SK-N-SH treated with all-trans-retinoic acid at 6 μM for 48 hours (cell line): Measurements from ENCODE around the gene CDK6.

Experiments used
- ATAC-seq: fragments of 200-7000 bp; cut with Tn5 transposase; 3 replicates; pipeline ENCODE4 v1.9.1; 2020; ENCODE audit warnings: mild to moderate bottlenecking, moderate library complexity
- ARNTL ChIP-seq: fragments of 450-650 bp; formaldehyde crosslinking; IDR thresholded peaks from 2 replicates; pipeline ENCODE4 v1.5.0; 2020; ENCODE audit warnings: low read depth, mild to moderate bottlenecking, moderate library complexity, borderline replicate concordance
- BACH2 ChIP-seq: fragments of 250-450 bp; sonication (Bioruptor Pico); IDR thresholded peaks from 2 replicates; pipeline ENCODE4 v1.9.0; 2021; ENCODE audit warnings: mild to moderate bottlenecking, borderline replicate concordance
- CSRNP3 ChIP-seq: fragments of 250-450 bp; sonication (Bioruptor Pico); IDR thresholded peaks from 2 replicates; pipeline ENCODE4 v1.5.1; 2021; ENCODE audit warnings: mild to moderate bottlenecking, moderate library complexity
- ESRRG ChIP-seq: fragments of 250-450 bp; sonication (Bioruptor Pico); IDR thresholded peaks from 2 replicates; pipeline ENCODE4 v1.6.1; 2021; ENCODE audit warnings: mild to moderate bottlenecking
- GLIS3 ChIP-seq: fragments of 250-450 bp; sonication (Bioruptor Pico); IDR thresholded peaks from 2 replicates; pipeline ENCODE4 v1.5.0; 2020; ENCODE audit warnings: mild to moderate bottlenecking, moderate library complexity
- ISL1 ChIP-seq: fragments of 250-450 bp; sonication (Bioruptor Pico); IDR thresholded peaks from 2 replicates; pipeline ENCODE4 v2.1.2; 2022; ENCODE audit warnings: mild to moderate bottlenecking, moderate library complexity
- OSR1 ChIP-seq: fragments of 250-450 bp; sonication (Bioruptor Pico); IDR thresholded peaks from 2 replicates; pipeline ENCODE4 v1.8.0; 2022; ENCODE audit warnings: moderate library complexity, mild to moderate bottlenecking, inconsistent platforms
- PATZ1 ChIP-seq: fragments of 250-450 bp; sonication (Bioruptor Pico); IDR thresholded peaks from 2 replicates; pipeline ENCODE4 v1.8.0; 2020; ENCODE audit warnings: mild to moderate bottlenecking, moderate library complexity, borderline replicate concordance
- POU6F1 ChIP-seq: fragments of 250-450 bp; sonication (Bioruptor Pico); IDR thresholded peaks from 2 replicates; pipeline ENCODE4 v1.8.0; 2021; ENCODE audit warnings: low read depth, mild to moderate bottlenecking, moderate library complexity, borderline replicate concordance
- RARB ChIP-seq: fragments of 250-450 bp; sonication (Bioruptor Pico); IDR thresholded peaks from 2 replicates; pipeline ENCODE4 v1.8.0; 2021; ENCODE audit warnings: mild to moderate bottlenecking, moderate library complexity
- SNAI2 ChIP-seq: fragments of 250-450 bp; sonication (Bioruptor Pico); IDR thresholded peaks from 2 replicates; pipeline ENCODE4 v1.5.0; 2020; ENCODE audit warnings: mild to moderate bottlenecking, moderate library complexity
- TCF4 ChIP-seq: fragments of 250-450 bp; sonication (Bioruptor Pico); IDR thresholded peaks from 2 replicates; pipeline ENCODE4 v1.8.0; 2021; ENCODE audit warnings: mild to moderate bottlenecking, moderate library complexity, borderline replicate concordance
- TSHZ2 ChIP-seq: fragments of 250-450 bp; sonication (Bioruptor Pico); IDR thresholded peaks from 2 replicates; pipeline ENCODE4 v1.5.0; 2020; ENCODE audit warnings: mild to moderate bottlenecking, moderate library complexity
- ZFP3 ChIP-seq: fragments of 250-450 bp; sonication (Bioruptor Pico); IDR thresholded peaks from 2 replicates; pipeline ENCODE4 v1.5.0; 2020; ENCODE audit warnings: mild to moderate bottlenecking, moderate library complexity
- ZFP30 ChIP-seq: fragments of 450-650 bp; formaldehyde crosslinking; IDR thresholded peaks from 2 replicates; pipeline ENCODE4 v1.5.0; 2022; ENCODE audit warnings: mild to moderate bottlenecking, moderate library complexity
- ZNF565 ChIP-seq: fragments of 450-650 bp; formaldehyde crosslinking; conservative IDR thresholded peaks from 2 replicates; pipeline ENCODE4 v1.5.0; 2020; ENCODE audit warnings: low read depth, mild to moderate bottlenecking, moderate library complexity
- ZNF70 ChIP-seq: fragments of 450-650 bp; formaldehyde crosslinking; IDR thresholded peaks from 2 replicates; pipeline ENCODE4 v1.5.0; 2020; ENCODE audit warnings: mild to moderate bottlenecking, moderate library complexity
- ZNF8 ChIP-seq: fragments of 450-650 bp; formaldehyde crosslinking; IDR thresholded peaks from 2 replicates; pipeline ENCODE4 v1.5.0; 2020; ENCODE audit warnings: mild to moderate bottlenecking, moderate library complexity

The CDK6 gene

GRCh38 chr7:92848441-92848840 is 12.1 kb upstream of the CDK6 start:
- no peak for TF ChIP-seq ZNF565 (CRISPR knock-in tag)
- no peak for TF ChIP-seq OSR1
- TF ChIP-seq TCF4 (CRISPR knock-in tag), result no peak
- no peak for TF ChIP-seq ZFP3 (CRISPR knock-in tag)
- TF ChIP-seq CSRNP3 (CRISPR knock-in tag), result no peak
- TF ChIP-seq ESRRG (CRISPR knock-in tag), result no peak
- TF ChIP-seq ARNTL (CRISPR knock-in tag), result no peak
- TF ChIP-seq TSHZ2 (CRISPR knock-in tag), result no peak
- TF ChIP-seq RARB, result no peak
- TF ChIP-seq BACH2 (CRISPR knock-in tag), result no peak
- ATAC-seq, result no peak

GRCh38 chr7:92847305-92847704 is 10.9 kb upstream of the CDK6 start:
- no peak for TF ChIP-seq TSHZ2 (CRISPR knock-in tag)
- TF ChIP-seq RARB, result no peak
- TF ChIP-seq OSR1, result no peak
- TF ChIP-seq SNAI2, result no peak
- no peak for TF ChIP-seq ZNF70
- TF ChIP-seq TCF4 (CRISPR knock-in tag), result no peak
- no peak for TF ChIP-seq ZNF565 (CRISPR knock-in tag)
- TF ChIP-seq ZNF8, result no peak
- TF ChIP-seq BACH2 (CRISPR knock-in tag), result no peak
- no peak for ATAC-seq

- ATAC-seq, result no peak
- TF ChIP-seq ZNF70 (no peak), ISL1 (no peak), ZNF565 (CRISPR knock-in tag) (no peak), ZNF8 (no peak)
Measured at GRCh38 chr7:92845736-92846135, 9.4 kb upstream of the CDK6 start.

GRCh38 chr7:92843781-92844180 is 7.4 kb upstream of the CDK6 start:
- no peak for ATAC-seq

More at GRCh38 chr7:92843781-92844180, 7.4 kb upstream of the CDK6 start:
- no peak for TF ChIP-seq POU6F1 (CRISPR knock-in tag)
- TF ChIP-seq PATZ1 (CRISPR knock-in tag), result no peak
- TF ChIP-seq ZFP3 (CRISPR knock-in tag), result no peak
- TF ChIP-seq GLIS3 (CRISPR knock-in tag), result no peak
- no peak for TF ChIP-seq CSRNP3 (CRISPR knock-in tag)
- TF ChIP-seq ZFP30 (CRISPR knock-in tag), result no peak
